GM19035 (cell line): ENCODE measurements around the gene PTPA.

Source experiments
- ATAC-seq: cut with Tn5 transposase; IDR thresholded peaks from one replicate; pipeline ENCODE4 v1.9.1; 2021; ENCODE audit not compliant: unreplicated experiment

PTPA gene

GRCh38 chr9:129081388-129081904, 29.8 kb upstream of the PTPA start:
- no peak for ATAC-seq

GRCh38 chr9:129084087-129084486, 27.1 kb upstream of the PTPA start:
- no peak for ATAC-seq

GRCh38 chr9:129089246-129089645, 22.0 kb upstream of the PTPA start:
- no peak for ATAC-seq

DNA sequence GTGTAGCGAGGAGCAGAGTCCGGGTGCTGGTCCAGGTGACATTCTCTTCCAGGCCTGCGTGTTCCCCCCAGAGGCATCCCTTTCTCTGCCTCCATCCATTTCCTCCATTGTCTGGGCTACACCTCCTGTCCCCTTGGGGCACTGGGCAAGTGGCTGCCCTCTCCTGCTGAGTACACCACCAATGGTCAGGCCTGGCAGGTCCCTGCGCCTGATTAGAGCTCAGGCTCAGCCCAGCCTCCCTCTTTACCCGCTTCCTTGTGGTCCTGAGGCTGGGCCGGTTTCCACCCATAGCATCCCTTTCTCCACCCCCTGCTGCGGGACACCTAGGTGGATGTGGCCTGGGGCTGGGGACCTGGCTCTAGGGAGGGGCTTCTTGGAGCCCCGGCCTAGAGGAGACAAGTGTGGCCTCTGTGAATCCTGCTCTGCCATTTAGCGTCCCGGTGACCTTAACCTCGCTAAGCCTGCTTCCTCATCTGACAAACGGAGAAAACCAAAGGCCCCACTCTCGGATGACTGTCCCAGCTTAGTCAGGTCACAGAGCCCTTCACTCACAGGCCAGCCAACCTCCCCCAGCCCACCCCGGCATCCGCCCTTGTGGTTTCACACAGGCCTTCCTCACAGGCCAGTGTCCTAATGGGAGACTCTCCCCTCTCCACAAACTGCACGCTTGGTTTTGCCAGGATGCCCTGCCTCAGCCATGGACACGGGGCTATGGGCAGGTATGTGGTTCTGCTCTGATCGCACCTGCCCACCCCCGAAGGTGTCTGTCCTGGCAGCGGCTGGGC, 17.4 kb upstream of the PTPA start:
- no peak for ATAC-seq

GRCh38 chr9:129094387-129095169, 16.6 kb upstream of the PTPA start:
- ATAC-seq = no peak

- no peak for ATAC-seq
These were observed 16.0 kb upstream of the PTPA start for GRCh38 chr9:129095170-129095667.

GRCh38 chr9:129095908-129096307, 15.3 kb upstream of the PTPA start:
- ATAC-seq = no peak

- no peak for ATAC-seq
These were observed 13.4 kb upstream of the PTPA start for GRCh38 chr9:129097671-129098306.

DNA sequence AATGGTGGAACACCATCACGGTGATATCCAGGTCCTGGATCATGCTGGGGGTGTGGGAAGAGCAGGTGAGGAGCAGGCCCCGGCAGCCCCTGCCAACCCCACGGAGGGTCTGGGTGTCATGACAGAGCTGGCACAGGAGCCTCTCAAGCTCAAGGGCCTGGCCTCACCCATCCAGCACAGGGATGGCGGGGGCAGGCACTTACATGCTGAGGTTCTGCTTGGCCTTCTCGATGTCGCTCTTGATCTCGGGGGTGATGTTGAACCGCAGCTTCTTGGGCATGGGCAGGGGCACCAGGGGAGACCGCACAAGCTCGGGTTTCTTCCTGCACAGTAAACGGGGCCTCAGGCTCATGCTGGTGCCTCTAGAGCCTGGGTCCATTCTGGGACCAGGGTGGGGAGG, 12.9 kb upstream of the PTPA start:
- ATAC-seq = no peak

GRCh38 chr9:129100383-129101169, 10.6 kb upstream of the PTPA start:
- ATAC-seq = no peak

DNA sequence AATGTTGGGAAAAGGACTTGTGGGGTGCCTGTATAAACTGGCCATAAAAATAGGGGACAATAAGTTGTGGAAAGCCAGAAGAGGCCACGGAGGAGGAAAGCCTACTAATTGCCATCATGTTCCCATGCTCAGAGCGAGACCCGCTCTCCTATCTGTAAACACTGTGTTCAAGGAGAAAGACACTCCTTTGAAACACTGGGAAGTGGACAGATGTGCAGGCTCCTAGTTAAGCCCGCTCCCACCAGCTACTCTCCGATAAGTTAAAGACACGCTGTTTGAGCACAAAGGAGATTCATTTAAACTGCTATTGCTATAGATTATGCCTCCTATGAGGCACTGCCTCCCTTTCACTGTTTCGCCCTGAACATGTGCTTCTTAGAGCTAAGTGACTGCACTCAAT, 9.9 kb upstream of the PTPA start:
- no peak for ATAC-seq

DNA sequence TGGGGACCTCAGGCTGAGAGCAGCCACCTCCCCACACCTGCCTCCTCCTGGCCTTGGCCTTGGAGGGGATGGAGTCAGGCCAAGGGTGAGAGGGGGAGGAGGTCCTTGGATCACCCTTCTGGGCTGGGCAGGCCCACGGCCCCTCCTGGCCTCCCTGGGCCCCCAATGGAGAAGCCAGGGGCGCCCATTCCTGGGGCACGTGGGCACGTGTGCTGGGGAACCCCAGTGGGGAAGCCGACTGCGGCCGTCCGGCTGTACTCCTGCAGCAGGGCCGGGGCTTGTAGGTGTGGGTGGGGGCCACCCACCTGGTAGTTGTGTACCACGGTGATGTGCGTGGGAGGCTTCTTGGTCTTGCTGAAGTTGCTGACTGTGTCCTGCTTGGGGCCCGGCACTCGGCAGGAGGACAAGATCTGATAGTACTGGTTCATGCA, 9.1 kb upstream of the PTPA start:
- no peak for ATAC-seq

GRCh38 chr9:129102791-129103594, 8.2 kb upstream of the PTPA start:
- ATAC-seq = no peak

DNA sequence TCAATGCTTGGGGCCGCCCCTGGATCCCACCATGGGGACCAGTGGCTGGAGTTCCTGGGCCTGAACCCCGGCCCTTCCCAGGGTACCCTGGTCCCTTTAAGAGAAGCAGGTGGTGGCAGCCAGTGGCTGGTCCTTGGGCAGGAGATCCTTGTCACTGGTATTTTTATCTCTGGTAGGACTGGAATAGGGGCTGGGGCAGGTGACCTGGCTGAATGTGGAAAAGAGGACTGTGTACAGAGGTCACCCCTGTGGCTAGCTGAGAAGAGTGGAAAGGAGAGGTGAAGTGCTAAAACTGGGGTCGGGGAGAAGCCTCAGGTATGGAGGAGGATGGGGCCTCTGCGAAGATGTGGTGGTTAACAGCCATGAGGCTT, 7.6 kb upstream of the PTPA start:
- ATAC-seq = no peak

DNA sequence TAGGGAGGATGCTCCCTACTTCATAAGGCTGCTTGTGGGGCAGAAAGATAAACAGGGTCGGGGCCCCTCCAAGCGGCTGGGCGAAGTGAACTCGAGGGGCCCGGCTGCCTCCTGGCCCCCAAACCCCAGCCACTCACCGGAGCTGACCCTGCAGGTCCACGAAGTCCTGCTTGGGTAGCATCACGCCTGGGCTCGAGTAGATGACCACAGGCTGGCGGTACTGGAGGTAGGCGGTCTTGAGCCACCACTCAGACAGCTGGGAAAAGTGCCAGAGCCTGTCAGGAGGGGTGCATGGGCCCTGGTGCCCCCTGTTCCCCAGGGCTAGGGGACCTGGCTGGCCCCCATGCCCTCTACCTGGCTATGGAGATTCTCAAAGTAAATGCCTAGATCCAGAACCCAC, 7.2 kb upstream of the PTPA start:
- ATAC-seq = no peak

GRCh38 chr9:129105857-129106694, 5.1 kb upstream of the PTPA start:
- no peak for ATAC-seq

GRCh38 chr9:129107651-129108050, 3.6 kb upstream of the PTPA start:
- ATAC-seq = no peak

DNA sequence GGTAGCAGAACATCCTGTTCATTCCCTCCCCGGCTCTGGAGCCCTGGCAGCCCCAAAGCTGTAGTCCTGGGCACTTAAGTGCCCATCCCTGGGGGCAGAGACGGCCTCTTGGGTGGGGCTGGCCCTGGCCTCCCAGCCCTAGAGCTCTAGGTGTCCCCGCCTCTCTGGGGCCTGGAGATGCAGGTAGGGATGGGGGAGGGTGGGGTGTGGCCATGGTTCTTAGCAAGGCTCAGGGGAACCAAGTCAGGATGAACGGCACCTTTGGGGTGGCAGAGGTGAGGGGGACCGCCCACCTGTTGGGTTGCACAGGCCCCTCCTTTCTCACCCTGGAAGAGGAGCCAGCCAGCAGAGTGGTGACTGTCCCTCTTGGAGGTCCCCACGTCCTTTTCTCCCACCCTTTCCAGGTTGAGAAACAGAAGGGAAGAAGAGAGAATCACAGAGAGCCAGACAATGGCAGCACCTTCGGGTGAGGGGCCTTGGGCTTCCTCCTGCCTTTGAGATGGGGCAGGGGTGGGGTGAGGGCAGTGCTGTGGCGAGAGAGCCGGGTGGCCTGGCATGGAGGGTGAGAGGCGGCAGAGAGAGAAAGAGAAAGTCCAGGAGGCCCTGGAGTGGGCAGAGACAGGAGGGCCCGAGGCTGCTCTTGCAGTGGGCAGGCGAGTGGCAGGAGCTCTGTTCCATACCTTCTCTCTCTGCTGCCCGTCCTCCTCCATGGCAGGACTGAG, 3.0 kb upstream of the PTPA start:
- ATAC-seq = no peak
